ENCODE measurements around the gene TMEM61.
A peak's percentile ranks its signal among the peaks of the same experiment; 100 is the strongest.
"Not testable (repeated sequence)": the region's sequence is repeated elsewhere in the genome, so short reads cannot be mapped to it uniquely, and the experiment has no call there.

TMEM61 gene

GRCh38 chr1:55021942-55022546 is 41.6 kb downstream of the TMEM61 start:
- TF ChIP-seq CTCF (IDR thresholded peaks at IDR 0.05), result peak; percentile 75
- DNase-seq (ENCODE audit: low spot score), result peak; percentile 80
- H3K27ac ChIP-seq, result no peak overlapping the region
- H3K4me3 ChIP-seq, result no peak overlapping the region

- DNase-seq (ENCODE audit: low spot score); H3K4me3 ChIP-seq; H3K27ac ChIP-seq: not testable (repeated sequence)
These were observed 43.7 kb downstream of the TMEM61 start for GRCh38 chr1:55024163-55024562.

GRCh38 chr1:55026682-55027081 is 46.3 kb downstream of the TMEM61 start:
- not testable (repeated sequence) for H3K27ac ChIP-seq; DNase-seq (ENCODE audit: low spot score); H3K4me3 ChIP-seq

GRCh38 chr1:55031098-55031497 is 50.7 kb downstream of the TMEM61 start:
- DNase-seq (ENCODE audit: low spot score); H3K27ac ChIP-seq; H3K4me3 ChIP-seq: not testable (repeated sequence)

- no peak for DNase-seq (ENCODE audit: low spot score)
- no peak overlapping the region for H3K27ac ChIP-seq
- H3K4me3 ChIP-seq, result no peak overlapping the region
- no peak for TF ChIP-seq CTCF (IDR thresholded peaks at IDR 0.05)
These were observed 52.8 kb downstream of the TMEM61 start for GRCh38 chr1:55033265-55033614.

- no peak overlapping the region for H3K4me3 ChIP-seq
- TF ChIP-seq CTCF (IDR thresholded peaks at IDR 0.05), result no peak
- no peak overlapping the region for H3K27ac ChIP-seq
- no peak for DNase-seq (ENCODE audit: low spot score)
These were observed 54.2 kb downstream of the TMEM61 start for GRCh38 chr1:55034476-55035133.

- no peak for DNase-seq (ENCODE audit: low spot score)
- no peak for TF ChIP-seq CTCF (IDR thresholded peaks at IDR 0.05)
- Histone ChIP-seq H3K4me3 (no peak overlapping the region), H3K27ac (no peak overlapping the region)
These were observed 55.5 kb downstream of the TMEM61 start for GRCh38 chr1:55035904-55036303.

GRCh38 chr1:55037733-55038551 is 57.5 kb downstream of the TMEM61 start:
- H3K27ac ChIP-seq, result no peak overlapping the region
- no peak for TF ChIP-seq CTCF (IDR thresholded peaks at IDR 0.05)
- DNase-seq (ENCODE audit: low spot score), result no peak
- H3K4me3 ChIP-seq, result no peak overlapping the region

All from coronary artery (tissue), 2 donors.